ENCODE measurements around the gene GRB7.
"Not testable (repeated sequence)": the region's sequence is repeated elsewhere in the genome, so short reads cannot be mapped to it uniquely, and the experiment has no call there.

GRB7 gene

GRCh38 chr17:39737760-39738567, at the start of gene GRB7:
GRB7 (plus strand) TSS chr17:39737938; CDS start chr17:39742302, 4,364 bp downstream.
- no peak for DNase-seq (ENCODE audit: low read depth)
- H3K4me3 ChIP-seq (replicated peaks; ENCODE audit: low read depth, low read length) = peak within 1 kb of the TSS; percentile 12
- no peak for TF ChIP-seq CTCF (IDR thresholded peaks at IDR 0.05; ENCODE audit: low read length, missing control alignments)

GRCh38 chr17:39688475-39688835, 49.3 kb upstream of the GRB7 start:
- H3K4me3 ChIP-seq (replicated peaks; ENCODE audit: low read depth, low read length) = peak overlapping the region; percentile 80
- TF ChIP-seq CTCF (IDR thresholded peaks at IDR 0.05; ENCODE audit: low read length, missing control alignments) = no peak
- DNase-seq (ENCODE audit: low read depth) = no peak

GRCh38 chr17:39688945-39689344, 48.8 kb upstream of the GRB7 start:
- no peak for TF ChIP-seq CTCF (IDR thresholded peaks at IDR 0.05; ENCODE audit: low read length, missing control alignments)
- H3K4me3 ChIP-seq (replicated peaks; ENCODE audit: low read depth, low read length) = peak overlapping the region; percentile 80
- no peak for DNase-seq (ENCODE audit: low read depth)

GRCh38 chr17:39694593-39694992, 43.1 kb upstream of the GRB7 start:
- H3K4me3 ChIP-seq (replicated peaks; ENCODE audit: low read depth, low read length) = no peak overlapping the region
- no peak for DNase-seq (ENCODE audit: low read depth)
- no peak for TF ChIP-seq CTCF (IDR thresholded peaks at IDR 0.05; ENCODE audit: low read length, missing control alignments)

GRCh38 chr17:39695089-39695474, 42.7 kb upstream of the GRB7 start:
- no peak for DNase-seq (ENCODE audit: low read depth)
- TF ChIP-seq CTCF (IDR thresholded peaks at IDR 0.05; ENCODE audit: low read length, missing control alignments) = no peak
- no peak overlapping the region for H3K4me3 ChIP-seq (replicated peaks; ENCODE audit: low read depth, low read length)

- DNase-seq (ENCODE audit: low read depth) = no peak
- H3K4me3 ChIP-seq (replicated peaks; ENCODE audit: low read depth, low read length) = no peak overlapping the region
- no peak for TF ChIP-seq CTCF (IDR thresholded peaks at IDR 0.05; ENCODE audit: low read length, missing control alignments)
Observed at GRCh38 chr17:39696731-39697130, 41.0 kb upstream of the GRB7 start.

GRCh38 chr17:39697961-39698360, 39.8 kb upstream of the GRB7 start:
- H3K4me3 ChIP-seq (replicated peaks; ENCODE audit: low read depth, low read length) = no peak overlapping the region
- TF ChIP-seq CTCF (IDR thresholded peaks at IDR 0.05; ENCODE audit: low read length, missing control alignments) = no peak
- DNase-seq (ENCODE audit: low read depth) = no peak

GRCh38 chr17:39699157-39699817, 38.5 kb upstream of the GRB7 start:
- H3K4me3 ChIP-seq (replicated peaks; ENCODE audit: low read depth, low read length) = peak overlapping the region; percentile 75
- DNase-seq (ENCODE audit: low read depth) = not testable (repeated sequence)
